Right lobe of liver (tissue), 6 donors: ENCODE data around the gene MYO9A. TPM values are rescaled to one million over a fixed set of nuclear protein-coding genes. Genes with fewer than 3 reads are reported as not detected.

ENCODE experiments used
- ATAC-seq, 4 donors: fragments of 200-7000 bp; cut with Tn5 transposase; one replicate each; pipeline ENCODE4 v1.9.1; 2020; ENCODE audit warnings: mild to moderate bottlenecking in 4 of 4, moderate library complexity in 4 of 4
- DNase-seq, 3 donors: peaks; one replicate each; pipeline ENCODE4 v3.0.0-alpha.2; 2020
- H3K27ac ChIP-seq, 3 donors: fragments of 200-600 bp; one replicate each; pipeline ENCODE4 v1.8.0; 2022
- H3K27me3 ChIP-seq, 2 donors: fragments of 200-600 bp; one replicate each; pipeline ENCODE4 v1.8.0; 2022
- H3K36me3 ChIP-seq, 4 donors: fragments of 200-600 bp; sonication (generic) in 1 of 4; one replicate each; pipeline versions ENCODE4 v1.5.1 to v1.8.0; 2017 to 2022; ENCODE audit warnings: control low read depth in 1 of 4
- H3K4me1 ChIP-seq, 4 donors: fragments of 200-600 bp; sonication (generic) in 1 of 4; one replicate each; pipeline versions ENCODE4 v1.5.1 to v1.8.0; 2017 to 2022; ENCODE audit warnings: control low read depth in 1 of 4
- H3K4me3 ChIP-seq, 3 donors: fragments of 200-600 bp; one replicate each; pipeline ENCODE4 v1.8.0; 2022
- H3K9me3 ChIP-seq, 4 donors: fragments of 200-600 bp; sonication (generic) in 1 of 4; one replicate each; pipeline versions ENCODE4 v1.5.1 to v1.8.0; 2017 to 2022; ENCODE audit warnings: control low read depth in 1 of 4
- CTCF ChIP-seq, 4 donors: fragments of 200-600 bp in 3 of 4; fragments of 450-650 bp in 1 of 4; IDR thresholded peaks; one replicate each; pipeline versions ENCODE4 v1.5.1 to v1.8.0; 2016 to 2022; ENCODE audit warnings: antibody characterized with exemption in 4 of 4, mild to moderate bottlenecking in 2 of 4
- POLR2A ChIP-seq: fragments of 450-650 bp; IDR thresholded peaks from one replicate; pipeline ENCODE4 v1.6.1; 2017; ENCODE audit warnings: antibody characterized with exemption, mild to moderate bottlenecking
- WGBS: methylation state at CpG from one replicate; pipeline ENCODE4 v1.1.6; 2018; ENCODE audit warnings: low coverage, low lambda C conversion rate; ENCODE audit not compliant: insufficient coverage; ENCODE audit errors: missing lambda C conversion rate; 5-methylcytosine and 5-hydroxymethylcytosine counted together
- intact Hi-C, 2 donors: fragments of 100-400 bp; cut with DNase I; formaldehyde crosslinking; loops; one replicate each; pipeline versions ENCODE4 v1.11.2 to v1.14.1; 2022
- total RNA-seq, 6 experiments: library from RNA; depleted of rRNA in 2 of 6; stranded (reverse); fragments of >200 nt in 2 of 6; fragmentation: NEBNext Ultra II Directional in 3 of 6; extraction: Animal tissue kit (Norgen Biotek cat#: 25700) in 3 of 6; gene quantifications; one replicate each; pipeline versions ENCODE4 v1.1.0 to v1.2.4, GENCODE V29; 2016 to 2023
- donor health status: DM: no; HTN: yes; CAD: no.
- donor health status: DM: no; HTN: no; CAD: no.
- donor health status: DM: no; HTN: no; CAD: no.
- donor health status: DM: no; HTN: yes; CAD: no.
- donor health status: DM: no; HTN: yes; CAD: no.

Gene MYO9A
- total RNA-seq, 6 experiments from 2014 or later: 5.6 to 10.4 (median 8.5) TPM

- H3K27me3 ChIP-seq: no peaks in the 10 kb centered on the region
- no peak overlapping the region for H3K4me3 ChIP-seq
- peaks cover 0 to 3% (median 0%) of the 10 kb centered on the region in 4 donors for H3K36me3 ChIP-seq
- H3K27ac ChIP-seq: no peak overlapping the region
- intact Hi-C loops: no loop called here
- no peaks in the 10 kb centered on the region for H3K4me1 ChIP-seq
- ATAC-seq: no peak
- no peak for DNase-seq
- WGBS: 71% methylated on average over 2 of the region's 2 CpGs
- H3K9me3 ChIP-seq: no peaks in the 10 kb centered on the region
- TF ChIP-seq CTCF (IDR thresholded peaks at IDR 0.05) (no peak), POLR2A (no peak)
These were observed 273.0 kb downstream of the MYO9A start for GRCh38 chr15:71844916-71845315.

- no peak for DNase-seq
- intact Hi-C loops: no loop called here
- Histone ChIP-seq H3K4me1 (no peaks in the 10 kb centered on the region), H3K27me3 (no peaks in the 10 kb centered on the region), H3K4me3 (no peak overlapping the region), H3K27ac (no peak overlapping the region), H3K9me3 (no peaks in the 10 kb centered on the region), H3K36me3 (no peaks in the 10 kb centered on the region)
- no peak for ATAC-seq
- TF ChIP-seq POLR2A (no peak), CTCF (IDR thresholded peaks at IDR 0.05) (no peak)
- 92% methylated on average over 3 of the region's 3 CpGs for WGBS
These were observed 276.4 kb downstream of the MYO9A start for GRCh38 chr15:71841563-71841962.

DNA sequence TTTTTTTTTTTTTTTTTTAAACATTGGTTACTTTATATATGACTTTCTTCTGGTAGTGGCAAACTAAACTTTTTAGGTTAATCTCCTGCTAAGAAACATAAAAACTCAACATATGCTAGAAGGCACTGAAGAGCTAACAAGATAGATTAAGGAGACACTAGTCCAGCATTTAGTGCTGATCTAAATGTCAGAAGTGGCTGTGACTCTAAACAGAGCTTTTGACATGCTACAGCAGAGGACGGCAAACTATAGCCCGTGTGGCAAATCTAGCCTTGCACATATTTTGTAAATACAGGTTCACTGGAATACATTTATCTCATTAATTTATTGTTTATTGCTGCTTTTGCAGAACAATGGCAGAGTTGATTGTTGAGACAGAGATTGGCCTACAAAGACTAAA is 287.0 kb downstream of the MYO9A start:
- Histone ChIP-seq H3K4me3 (no peak overlapping the region), H3K27ac (no peak overlapping the region), H3K9me3 (no peaks in the 10 kb centered on the region), H3K36me3 (peaks cover 0 to 4% (median 0%) of the 10 kb centered on the region in 4 donors), H3K27me3 (no peaks in the 10 kb centered on the region), H3K4me1 (no peaks in the 10 kb centered on the region)
- WGBS: 94% methylated on average over 2 of the region's 2 CpGs
- no peak for TF ChIP-seq POLR2A
- no peak for TF ChIP-seq CTCF (IDR thresholded peaks at IDR 0.05)
- ATAC-seq (no peak), DNase-seq (no peak)
- intact Hi-C loops: no loop called here

- Histone ChIP-seq H3K36me3 (peaks cover 0 to 4% (median 0%) of the 10 kb centered on the region in 4 donors), H3K4me3 (no peak overlapping the region), H3K9me3 (peaks cover 0 to 16% (median 7%) of the 10 kb centered on the region in 4 donors), H3K4me1 (no peaks in the 10 kb centered on the region), H3K27me3 (no peaks in the 10 kb centered on the region), H3K27ac (no peak overlapping the region)
- no peak for TF ChIP-seq CTCF (IDR thresholded peaks at IDR 0.05)
- no peak for TF ChIP-seq POLR2A
- no peak for ATAC-seq
- 94% methylated on average over 3 of the region's 5 CpGs for WGBS
- DNase-seq: no peak
- intact Hi-C loops: no loop called here
These were observed 291.8 kb downstream of the MYO9A start for GRCh38 chr15:71826196-71826595.
